GM15510 (cell line): ENCODE data around the gene RITA1.

Experiments used
- POLR2A ChIP-seq: IDR thresholded peaks from 3 replicates; pipeline ENCODE4 v1.6.1; 2011; ENCODE audit warnings: borderline replicate concordance; ENCODE audit not compliant: insufficient read length; ENCODE audit errors: extremely low read depth

The RITA1 gene

GRCh38 chr12:113184900-113185179, 681 bp upstream of the RITA1 start:
- peak; percentile 2 for TF ChIP-seq POLR2A

- TF ChIP-seq POLR2A, result no peak
Measured at GRCh38 chr12:113186033-113186365, 478 bp downstream of the RITA1 start.

- TF ChIP-seq POLR2A, result no peak
Measured at GRCh38 chr12:113186666-113187325, 1.3 kb downstream of the RITA1 start.

- no peak for TF ChIP-seq POLR2A
Measured at GRCh38 chr12:113189361-113189760, 3.8 kb downstream of the RITA1 start.

GRCh38 chr12:113190761-113191160, 5.2 kb downstream of the RITA1 start:
- no peak for TF ChIP-seq POLR2A

- TF ChIP-seq POLR2A, result no peak
Measured at GRCh38 chr12:113191227-113191626, 5.7 kb downstream of the RITA1 start.

GRCh38 chr12:113194971-113195391, 9.5 kb downstream of the RITA1 start:
- TF ChIP-seq POLR2A, result no peak

- TF ChIP-seq POLR2A, result no peak
Measured at GRCh38 chr12:113195598-113195997, 10.1 kb downstream of the RITA1 start.

- no peak for TF ChIP-seq POLR2A
Measured at GRCh38 chr12:113196582-113196981, 11.1 kb downstream of the RITA1 start.

GRCh38 chr12:113196990-113197389, 11.5 kb downstream of the RITA1 start:
- peak; percentile 17 for TF ChIP-seq POLR2A

GRCh38 chr12:113197518-113198077, 12.1 kb downstream of the RITA1 start:
- TF ChIP-seq POLR2A, result no peak

- TF ChIP-seq POLR2A, result no peak
Measured at GRCh38 chr12:113198296-113198695, 12.8 kb downstream of the RITA1 start.

- TF ChIP-seq POLR2A, result no peak
Measured at GRCh38 chr12:113200021-113200797, 14.7 kb downstream of the RITA1 start.

- TF ChIP-seq POLR2A, result no peak
Measured at GRCh38 chr12:113201187-113202177, 16.0 kb downstream of the RITA1 start.

GRCh38 chr12:113202300-113203075, 17.0 kb downstream of the RITA1 start:
- no peak for TF ChIP-seq POLR2A
